Stimulated activated CD8-positive, alpha-beta memory T cell treated with anti-CD3 and anti-CD28 coated beads, Interleukin-4, amount 100 ng/mL, for 24 hours (primary cell): ENCODE data around the gene JCAD.
"Not testable (repeated sequence)": the region's sequence is repeated elsewhere in the genome, so short reads cannot be mapped to it uniquely, and the experiment has no call there.

Source experiments
- DNase-seq: peaks from one replicate; pipeline ENCODE4 v3.0.0-alpha.2; 2020; ENCODE audit warnings: low read depth

JCAD gene

DNA sequence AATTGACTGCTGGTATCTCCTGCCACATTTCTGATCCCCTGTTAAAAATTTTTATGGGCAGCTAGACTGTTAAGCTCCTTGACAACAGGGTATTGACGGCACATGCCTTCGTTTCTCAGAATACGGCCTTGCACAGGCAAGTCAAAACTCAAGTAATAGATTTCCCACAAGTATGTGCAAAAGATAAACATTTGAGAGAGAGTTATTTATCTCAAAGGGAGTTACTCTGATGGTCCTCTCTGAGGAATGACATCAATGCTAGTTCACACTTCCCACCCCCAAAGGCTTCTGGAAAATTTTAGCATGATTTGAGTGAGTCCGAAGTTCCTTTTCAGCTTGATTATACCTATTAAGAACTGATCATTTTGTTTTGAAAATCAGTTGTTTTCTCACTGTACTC, 71.9 kb downstream of the JCAD start:
- DNase-seq, result no peak

DNA sequence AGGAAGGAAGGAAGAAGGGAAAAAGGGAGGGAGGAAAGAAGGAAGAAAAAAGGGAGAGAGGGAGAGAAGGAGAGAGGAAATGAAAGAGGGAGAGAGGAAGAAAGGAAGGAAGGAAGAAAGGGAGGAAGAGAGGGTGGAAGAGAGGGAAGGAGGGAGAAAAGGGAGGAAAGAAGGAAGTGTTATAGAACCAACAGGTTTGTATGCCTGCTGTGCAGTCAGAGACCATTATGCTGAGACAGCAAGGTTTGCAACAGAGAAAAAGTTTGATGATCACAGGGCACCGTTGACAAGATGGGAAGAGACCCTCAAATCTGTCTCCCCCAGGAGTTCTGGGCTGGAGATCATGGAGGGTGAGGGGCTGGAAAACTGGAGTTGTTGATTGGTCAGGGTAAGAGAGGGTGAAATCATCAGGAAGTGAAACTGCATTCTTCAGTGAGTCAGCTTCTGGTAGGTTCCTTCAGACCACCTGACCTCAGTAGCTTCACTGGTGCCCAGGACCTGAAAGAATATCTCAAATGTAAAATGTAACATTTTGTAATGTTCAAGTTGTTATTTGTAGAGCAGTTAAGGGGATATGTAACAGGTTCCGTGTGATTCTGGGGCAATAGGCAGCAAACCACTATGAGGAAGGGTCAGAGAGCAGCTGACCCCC, 76.3 kb downstream of the JCAD start:
- DNase-seq, result no peak

DNA sequence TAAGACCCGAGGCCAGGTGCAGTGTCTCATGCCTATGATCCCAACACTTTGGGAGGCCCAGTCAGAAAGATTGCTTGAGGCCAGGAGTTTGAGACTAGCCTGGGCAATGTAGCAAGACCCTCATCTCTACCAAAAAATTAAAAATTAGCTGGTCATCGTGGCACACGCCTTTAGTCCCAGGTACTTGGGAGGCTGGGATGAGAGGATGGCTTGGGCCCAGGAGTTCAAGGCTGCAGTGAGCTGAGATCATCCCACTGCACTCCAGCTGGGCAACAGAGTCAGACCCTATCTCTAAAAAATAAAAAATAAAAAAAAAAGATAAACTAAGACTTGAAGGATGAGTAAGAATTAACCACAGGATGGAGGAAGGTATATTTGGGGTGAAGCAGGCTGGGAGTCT, 77.9 kb downstream of the JCAD start:
- no peak for DNase-seq

GRCh38 chr10:29980084-29980483, 79.3 kb downstream of the JCAD start:
- DNase-seq, result no peak

GRCh38 chr10:29979421-29979779, 80.0 kb downstream of the JCAD start:
- not testable (repeated sequence) for DNase-seq

DNA sequence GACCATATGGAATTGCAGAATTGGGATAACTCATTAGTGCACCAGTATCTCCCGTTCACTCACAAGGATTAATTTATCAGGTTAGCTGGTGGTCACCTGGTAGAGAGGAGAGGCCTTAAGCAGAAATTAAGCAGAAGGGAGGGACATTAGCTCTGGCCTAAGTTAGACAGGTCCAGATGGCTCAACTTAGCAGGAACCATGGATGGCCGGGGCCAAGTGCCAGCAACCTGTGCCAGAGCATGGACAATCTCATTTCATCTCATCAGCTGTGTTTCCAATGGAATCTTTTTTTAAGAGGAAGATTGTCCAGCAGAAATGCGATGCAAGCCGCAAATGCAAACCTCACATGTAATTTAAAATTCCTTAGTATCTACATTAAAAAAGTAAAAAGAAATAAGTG, 82.2 kb downstream of the JCAD start:
- DNase-seq, result no peak

- DNase-seq, result no peak
These were observed 83.3 kb downstream of the JCAD start for GRCh38 chr10:29976134-29976533.

DNA sequence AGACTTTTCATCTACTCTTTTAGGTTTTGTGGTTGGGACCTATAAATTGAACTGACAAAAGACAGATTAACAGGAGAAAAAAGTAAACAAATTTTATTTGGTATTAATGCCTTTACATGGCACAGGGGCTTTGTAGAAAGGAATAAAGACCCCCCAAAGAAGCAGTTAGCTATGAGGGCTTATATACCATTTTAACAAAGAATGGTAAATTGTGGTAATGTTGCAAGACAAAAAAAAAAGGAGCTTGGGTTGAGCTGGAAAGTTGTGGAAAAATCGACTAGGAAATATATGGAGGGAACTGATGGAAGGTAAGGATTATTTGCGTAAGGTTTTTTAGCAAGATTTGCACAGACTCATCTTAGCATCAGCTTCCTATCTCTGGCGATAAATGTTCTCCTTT, 84.6 kb downstream of the JCAD start:
- DNase-seq, result no peak

GRCh38 chr10:29973921-29974320, 85.5 kb downstream of the JCAD start:
- no peak for DNase-seq

DNA sequence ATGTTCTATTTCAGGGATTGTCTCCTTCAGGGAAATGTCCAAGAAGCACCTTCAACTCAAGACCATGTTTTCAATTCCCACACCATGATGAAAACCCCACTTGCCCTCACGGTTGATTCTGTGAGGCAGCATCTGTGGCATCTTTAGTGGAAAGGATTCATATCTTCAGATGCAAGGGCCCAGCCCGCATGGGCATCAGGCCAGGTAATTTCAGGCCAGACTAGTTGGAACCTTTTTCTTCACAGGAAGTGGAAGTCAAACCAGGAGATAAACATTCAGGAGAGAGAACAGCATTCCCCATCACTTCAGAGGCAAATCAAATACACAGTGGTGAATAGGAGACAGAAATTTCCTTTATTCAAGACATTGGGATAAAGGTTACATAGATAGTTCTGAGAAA, 88.8 kb downstream of the JCAD start:
- DNase-seq, result no peak

GRCh38 chr10:29970012-29970396, 89.4 kb downstream of the JCAD start:
- no peak for DNase-seq

- no peak for DNase-seq
These were observed 90.0 kb downstream of the JCAD start for GRCh38 chr10:29969255-29970011.

DNA sequence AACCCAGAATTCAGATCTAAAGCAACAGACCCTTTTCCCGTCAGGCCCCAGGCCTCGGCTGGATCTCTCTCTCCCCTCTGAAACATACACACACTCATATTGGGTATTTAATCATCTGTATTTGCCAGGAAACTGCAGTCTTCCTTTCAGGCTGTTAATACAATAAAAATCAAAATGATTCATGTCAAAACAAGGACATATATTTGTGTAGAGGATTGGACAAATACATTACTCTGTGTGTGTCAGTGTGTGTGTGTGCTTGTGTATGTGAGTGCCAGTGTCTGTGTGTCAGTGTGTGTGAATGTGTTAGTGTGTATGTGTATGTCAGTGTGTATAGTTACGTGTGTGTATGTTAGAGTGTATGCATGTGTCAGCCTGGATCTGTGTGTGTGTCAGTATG, 90.8 kb downstream of the JCAD start:
- DNase-seq, result no peak

- no peak for DNase-seq
These were observed 93.1 kb downstream of the JCAD start for GRCh38 chr10:29966269-29966668.
